Mesodermal cell (in vitro differentiated cells): ENCODE measurements around the gene UBAC1.
"Not testable (repeated sequence)": the region's sequence is repeated elsewhere in the genome, so short reads cannot be mapped to it uniquely, and the experiment has no call there.

Source experiments
- H3K27ac ChIP-seq: 2 replicates; pipeline ENCODE4 v1.7.0; 2013; ENCODE audit warnings: mild to moderate bottlenecking, low read depth, low read length, moderate library complexity; ENCODE audit not compliant: severe bottlenecking
- H3K36me3 ChIP-seq: 2 replicates; pipeline ENCODE4 v1.7.1; 2013; ENCODE audit warnings: mild to moderate bottlenecking, low read length, moderate library complexity; ENCODE audit not compliant: control insufficient read depth, insufficient read depth
- H3K4me1 ChIP-seq: one replicate; pipeline ENCODE4 v1.7.1; 2013; ENCODE audit warnings: mild to moderate bottlenecking, low read length; ENCODE audit not compliant: insufficient read depth, control insufficient read depth, poor library complexity, severe bottlenecking
- H3K4me3 ChIP-seq: 2 replicates; pipeline ENCODE4 v1.7.0; 2013; ENCODE audit warnings: low read length, control low read depth, mild to moderate bottlenecking; ENCODE audit not compliant: insufficient read depth, poor library complexity, severe bottlenecking; ENCODE audit errors: extremely low read depth
- H3K9me3 ChIP-seq: 2 replicates; pipeline ENCODE4 v1.7.1; 2013; ENCODE audit warnings: mild to moderate bottlenecking, low read length, moderate library complexity; ENCODE audit not compliant: control insufficient read depth
- WGBS, 2 experiments: methylation state at CpG; one replicate each; pipeline ENCODE4 v1.1.5; 2013; ENCODE audit warnings: missing lambda C conversion rate in 2 of 2; ENCODE audit not compliant: insufficient coverage in 2 of 2; 5-methylcytosine and 5-hydroxymethylcytosine counted together

The UBAC1 gene

GRCh38 chr9:135916227-135916626 is 44.9 kb downstream of the UBAC1 start:
- not testable (repeated sequence) for H3K4me3 ChIP-seq, H3K27ac ChIP-seq, H3K4me1 ChIP-seq
- H3K9me3 ChIP-seq = peaks cover 75% of the 10 kb centered on the region
- peaks cover 58% of the 10 kb centered on the region for H3K36me3 ChIP-seq
- 91 to 95% methylated on average over 11 to 12 of the region's 12 CpGs for WGBS, 2 experiments

- Histone ChIP-seq H3K4me1 (no peaks in the 10 kb centered on the region), H3K9me3 (peaks cover 79% of the 10 kb centered on the region), H3K4me3 (no peak overlapping the region), H3K27ac (no peak overlapping the region), H3K36me3 (peaks cover 71% of the 10 kb centered on the region)
- WGBS, 2 experiments = 83 to 100% methylated on average over 1 of the region's 1 CpG
These were observed 46.3 kb downstream of the UBAC1 start for GRCh38 chr9:135914921-135915320.

- Histone ChIP-seq H3K9me3 (peaks cover 58% of the 10 kb centered on the region), H3K36me3 (peaks cover 76% of the 10 kb centered on the region)
- H3K4me1 ChIP-seq, H3K4me3 ChIP-seq, H3K27ac ChIP-seq: not testable (repeated sequence)
- WGBS, 2 experiments = 89 to 95% methylated on average over 3 to 8 of the region's 9 CpGs
These were observed 49.9 kb downstream of the UBAC1 start for GRCh38 chr9:135911233-135911632.

- Histone ChIP-seq H3K27ac (no peak overlapping the region), H3K4me1 (peaks cover 2% of the 10 kb centered on the region), H3K36me3 (peaks cover 71% of the 10 kb centered on the region), H3K4me3 (no peak overlapping the region), H3K9me3 (peaks cover 53% of the 10 kb centered on the region)
- WGBS, 2 experiments = 96 to 100% methylated on average over 4 to 6 of the region's 9 CpGs
These were observed 50.4 kb downstream of the UBAC1 start for GRCh38 chr9:135910757-135911156.

- no peak overlapping the region for H3K4me3 ChIP-seq
- H3K4me1 ChIP-seq = peaks cover 7% of the 10 kb centered on the region
- H3K27ac ChIP-seq = no peak overlapping the region
- H3K36me3 ChIP-seq = peaks cover 71% of the 10 kb centered on the region
- no CpG with 5 or more reads among the region's 2 CpGs for WGBS, 2 experiments
- H3K9me3 ChIP-seq = peaks cover 48% of the 10 kb centered on the region
These were observed 51.0 kb downstream of the UBAC1 start for GRCh38 chr9:135910216-135910615.

GRCh38 chr9:135909371-135909770 is 51.8 kb downstream of the UBAC1 start:
- Histone ChIP-seq H3K4me1 (peaks cover 7% of the 10 kb centered on the region), H3K9me3 (peaks cover 40% of the 10 kb centered on the region), H3K4me3 (no peak overlapping the region), H3K36me3 (peaks cover 71% of the 10 kb centered on the region), H3K27ac (no peak overlapping the region)
- 91% methylated on average over 4 of the region's 6 CpGs; no CpG with 5 or more reads in 1 of the 2 experiments for WGBS, 2 experiments

- no peak overlapping the region for H3K27ac ChIP-seq
- H3K36me3 ChIP-seq = peaks cover 70% of the 10 kb centered on the region
- peaks cover 34% of the 10 kb centered on the region for H3K9me3 ChIP-seq
- H3K4me1 ChIP-seq = peaks cover 7% of the 10 kb centered on the region
- H3K4me3 ChIP-seq = peak overlapping the region; percentile 66
- 90 to 92% methylated on average over 11 to 12 of the region's 12 CpGs for WGBS, 2 experiments
These were observed 52.4 kb downstream of the UBAC1 start for GRCh38 chr9:135908754-135909204.

GRCh38 chr9:135908093-135908753 is 53.0 kb downstream of the UBAC1 start:
- Histone ChIP-seq H3K9me3 (peaks cover 30% of the 10 kb centered on the region), H3K27ac (peak overlapping the region; percentile 41), H3K4me1 (peaks cover 7% of the 10 kb centered on the region), H3K4me3 (peak overlapping the region; percentile 66), H3K36me3 (peaks cover 70% of the 10 kb centered on the region)
- 29 to 34% methylated on average over 39 to 41 of the region's 42 CpGs for WGBS, 2 experiments

GRCh38 chr9:135907431-135908092 is 53.6 kb downstream of the UBAC1 start, which contains the start of gene CAMSAP1:
CAMSAP1 (minus strand) TSS chr9:135907546; CDS start chr9:135907159, 387 bp downstream.
- Histone ChIP-seq H3K4me1 (peaks cover 7% of the 10 kb centered on the region), H3K27ac (peak within 1 kb of the TSS; percentile 64), H3K9me3 (peaks cover 30% of the 10 kb centered on the region), H3K4me3 (peak within 1 kb of the TSS; percentile 66), H3K36me3 (peaks cover 70% of the 10 kb centered on the region)
- 0% methylated on average over 33 to 64 of the region's 91 CpGs for WGBS, 2 experiments

GRCh38 chr9:135907006-135907430 is 54.2 kb downstream of the UBAC1 start:
- peaks cover 7% of the 10 kb centered on the region for H3K4me1 ChIP-seq
- peaks cover 25% of the 10 kb centered on the region for H3K9me3 ChIP-seq
- H3K27ac ChIP-seq = peak overlapping the region; percentile 64
- 0 to 1% methylated on average over 24 to 35 of the region's 69 CpGs for WGBS, 2 experiments
- peaks cover 70% of the 10 kb centered on the region for H3K36me3 ChIP-seq
- peak overlapping the region; percentile 61 for H3K4me3 ChIP-seq
